Stimulated activated CD4-positive, alpha-beta T cell treated with anti-CD3 and anti-CD28 coated beads, Interleukin-4, amount 100 ng/mL, for 4 hours (primary cell): ENCODE data around the gene CD177.
"Not testable (repeated sequence)": the region's sequence is repeated elsewhere in the genome, so short reads cannot be mapped to it uniquely, and the experiment has no call there.

ENCODE experiments used
- DNase-seq, 2 experiments: peaks; one replicate each; pipeline ENCODE4 v3.0.0-alpha.2; 2020

The CD177 gene

GRCh38 chr19:43382586-43383216 is 29.2 kb downstream of the CD177 start:
- DNase-seq: not testable (repeated sequence)

- DNase-seq: not testable (repeated sequence)
Measured at GRCh38 chr19:43383254-43383653, 29.8 kb downstream of the CD177 start.

- DNase-seq: not testable (repeated sequence)
Measured at GRCh38 chr19:43383759-43384158, 30.3 kb downstream of the CD177 start.

GRCh38 chr19:43390903-43391551 is 37.5 kb downstream of the CD177 start:
- DNase-seq: not testable (repeated sequence)

- DNase-seq: not testable (repeated sequence)
Measured at GRCh38 chr19:43391552-43391935, 38.1 kb downstream of the CD177 start.

- not testable (repeated sequence) for DNase-seq
Measured at GRCh38 chr19:43393501-43393900, 40.0 kb downstream of the CD177 start.

GRCh38 chr19:43395561-43395960 is 42.1 kb downstream of the CD177 start:
- DNase-seq: no peak

- no peak for DNase-seq
Measured at GRCh38 chr19:43406297-43406696, 52.8 kb downstream of the CD177 start.

- DNase-seq: no peak
Measured at GRCh38 chr19:43407416-43408005, 54.0 kb downstream of the CD177 start.

GRCh38 chr19:43408043-43408442 is 54.6 kb downstream of the CD177 start:
- no peak for DNase-seq

GRCh38 chr19:43409415-43409814 is 55.9 kb downstream of the CD177 start:
- DNase-seq: no peak

- no peak for DNase-seq
Measured at GRCh38 chr19:43412441-43412840, 59.0 kb downstream of the CD177 start.
